ENCODE measurements around the gene PDPK1.

DNA sequence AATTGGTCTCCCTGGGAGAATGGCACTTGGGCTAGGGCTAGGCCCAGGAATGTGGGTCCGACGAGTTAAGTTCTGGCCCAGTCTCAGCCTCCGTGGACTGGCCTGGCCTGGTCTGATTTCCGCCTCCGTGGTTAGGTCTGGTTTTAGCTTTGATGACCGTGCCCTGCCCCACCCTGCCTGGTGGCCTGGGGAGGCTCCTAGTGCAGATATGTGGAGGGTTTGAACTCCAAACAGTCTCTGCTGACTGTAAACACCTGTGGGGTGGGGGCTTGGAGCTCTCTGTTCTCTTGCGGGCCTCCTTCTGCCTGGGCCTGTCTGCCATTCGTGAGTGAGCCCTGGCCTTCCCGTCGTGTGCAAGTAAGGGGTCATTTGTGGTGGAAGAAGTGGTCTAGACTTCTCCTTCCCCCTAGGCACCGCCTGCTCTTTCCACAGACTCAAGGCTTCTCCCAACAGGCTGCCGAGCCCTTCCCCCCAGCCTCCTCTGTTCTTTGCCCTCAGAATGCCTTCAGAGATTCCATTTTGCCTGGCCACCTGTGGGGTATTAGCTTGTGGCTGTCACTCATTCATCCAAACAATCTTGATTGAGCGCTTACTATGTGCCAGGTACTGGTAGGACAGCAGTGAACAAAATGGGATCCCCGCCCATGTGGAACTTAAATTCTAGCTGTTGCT, 22.5 kb upstream of the PDPK1 start:
- TF ChIP-seq NFIC (IDR thresholded peaks at IDR 0.05) (no peak), CEBPB (IDR thresholded peaks at IDR 0.05) (no peak), EGR1 (IDR thresholded peaks at IDR 0.05) (no peak), ZBTB7A (IDR thresholded peaks at IDR 0.05; ENCODE audit: low read depth) (no peak), RAD21 (IDR thresholded peaks at IDR 0.05; ENCODE audit: low read depth) (no peak), TAF1 (IDR thresholded peaks at IDR 0.05; ENCODE audit: low read depth) (no peak), YY1 (IDR thresholded peaks at IDR 0.05; ENCODE audit: low read depth) (no peak), TCF12 (IDR thresholded peaks at IDR 0.05; ENCODE audit: low read depth) (no peak)
- TF ChIP-seq, protein P1, sequence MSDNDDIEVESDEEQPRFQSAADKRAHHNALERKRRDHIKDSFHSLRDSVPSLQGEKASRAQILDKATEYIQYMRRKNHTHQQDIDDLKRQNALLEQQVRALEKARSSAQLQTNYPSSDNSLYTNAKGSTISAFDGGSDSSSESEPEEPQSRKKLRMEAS (IDR thresholded peaks at IDR 0.05): no peak
